ENCODE results near the gene FOXA3.

FOXA3 gene

GRCh38 chr19:45863840-45864628, at the start of gene FOXA3:
Gene FOXA3 (plus strand): TSS chr19:45864326. CDS start chr19:45864457, 131 bp downstream.
- DNase-seq (ENCODE audit: low read depth) = no peak

DNA sequence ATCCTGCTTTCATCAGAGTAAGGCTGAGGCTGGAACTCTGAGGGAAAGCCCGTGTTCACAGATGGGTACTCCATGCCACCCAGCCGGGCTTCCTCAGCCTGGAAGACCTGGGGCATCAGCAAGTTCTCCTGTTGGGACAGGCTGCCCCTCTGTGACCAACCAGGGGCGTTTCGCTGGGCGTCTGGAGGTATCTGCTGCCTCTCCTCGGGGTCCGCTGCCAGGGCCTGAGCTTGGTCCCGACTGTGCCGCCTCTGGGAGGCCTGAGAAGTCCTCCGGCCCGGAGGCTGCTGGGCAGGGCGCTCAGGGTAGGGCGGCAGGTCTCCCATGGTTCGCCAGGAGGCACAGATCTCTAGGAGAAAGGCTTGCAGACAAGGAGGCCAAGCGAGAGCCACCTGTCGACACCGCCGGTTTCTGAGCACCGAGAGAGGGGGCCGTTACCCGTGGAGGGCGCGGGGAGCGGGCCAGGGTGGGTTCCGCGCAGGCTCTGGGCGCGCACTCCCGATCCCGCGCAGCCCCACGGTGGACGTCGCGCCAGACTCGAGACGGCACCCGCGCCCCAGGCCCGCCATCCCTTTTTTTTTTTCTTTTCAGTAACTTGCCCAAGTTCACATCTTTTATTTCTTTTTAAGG, 49.2 kb upstream of the FOXA3 start, which contains the start of gene RSPH6A:
RSPH6A (minus strand) TSS at position 458 of the 630 bp plus-strand sequence; CDS start at position 326, 132 bp downstream.
- DNase-seq (ENCODE audit: low read depth) = no peak

DNA sequence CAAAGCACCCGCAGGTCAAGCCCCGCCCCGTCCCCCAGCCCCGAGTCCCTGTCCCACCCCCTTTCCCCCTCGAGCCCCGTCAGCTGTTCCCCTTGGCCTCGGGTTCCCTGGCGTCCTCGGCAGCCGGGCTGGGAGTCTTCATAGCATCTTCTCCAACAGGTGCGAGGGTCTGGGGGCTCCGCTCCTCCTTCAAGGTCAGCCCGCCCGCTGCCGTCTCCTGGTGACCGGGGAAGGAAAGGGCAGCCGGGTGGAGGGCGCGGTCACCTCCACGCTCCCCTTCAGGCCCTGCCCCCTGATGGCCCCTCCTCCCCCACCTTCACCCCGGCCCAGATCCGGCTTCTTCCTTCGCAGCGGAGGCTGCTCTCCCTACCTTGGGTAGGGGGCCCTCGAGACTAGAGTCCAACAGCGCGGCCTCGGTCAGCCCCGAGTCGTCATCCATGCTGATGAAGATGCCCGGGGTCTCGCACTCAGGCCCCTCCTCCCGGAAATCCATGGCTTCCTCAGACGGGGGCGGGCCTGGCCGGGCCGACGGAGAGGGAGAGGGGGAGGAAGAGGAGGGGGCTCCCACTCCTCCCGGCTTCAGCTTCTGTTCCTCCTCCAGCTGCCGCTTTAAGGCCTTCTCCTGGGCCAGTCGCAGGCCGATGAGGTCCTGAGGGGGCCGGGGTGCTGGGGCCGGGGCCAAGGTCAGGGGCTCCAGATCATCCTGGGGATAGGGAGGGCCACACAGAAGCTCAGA, 48.5 kb upstream of the FOXA3 start:
- no peak for DNase-seq (ENCODE audit: low read depth)

GRCh38 chr19:45816236-45817009, 47.7 kb upstream of the FOXA3 start:
- DNase-seq (ENCODE audit: low read depth) = no peak

- DNase-seq (ENCODE audit: low read depth) = peak; percentile 88
Measured at GRCh38 chr19:45817010-45817724, 47.0 kb upstream of the FOXA3 start.

- no peak for DNase-seq (ENCODE audit: low read depth)
Measured at GRCh38 chr19:45817725-45818301, 46.3 kb upstream of the FOXA3 start.

GRCh38 chr19:45819769-45820168, 44.4 kb upstream of the FOXA3 start:
- no peak for DNase-seq (ENCODE audit: low read depth)

- DNase-seq (ENCODE audit: low read depth) = no peak
Measured at GRCh38 chr19:45820413-45821102, 43.6 kb upstream of the FOXA3 start.

- no peak for DNase-seq (ENCODE audit: low read depth)
Measured at GRCh38 chr19:45821103-45821521, 43.0 kb upstream of the FOXA3 start.

- no peak for DNase-seq (ENCODE audit: low read depth)
Measured at GRCh38 chr19:45821570-45821969, 42.6 kb upstream of the FOXA3 start.

DNA sequence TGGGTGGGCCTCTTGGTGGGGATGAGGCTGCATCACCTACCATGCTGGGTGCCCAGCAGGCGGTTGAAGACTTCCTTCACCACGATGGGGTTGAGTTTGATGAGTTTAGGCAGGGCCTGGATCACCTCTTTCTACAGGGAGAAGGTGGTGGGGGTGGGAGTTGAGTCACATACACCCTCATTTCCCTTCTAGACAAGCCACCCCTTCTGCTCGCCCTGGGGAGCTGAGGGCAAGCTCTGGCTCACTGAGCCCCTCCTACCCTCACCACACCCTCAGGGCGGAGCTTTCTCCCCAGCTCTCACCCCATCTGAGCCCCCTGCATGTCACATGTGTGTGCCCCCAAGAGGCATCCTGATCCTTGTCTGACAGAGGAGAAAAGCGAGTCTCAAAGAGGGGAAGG, 41.4 kb upstream of the FOXA3 start:
- DNase-seq (ENCODE audit: low read depth) = no peak

DNA sequence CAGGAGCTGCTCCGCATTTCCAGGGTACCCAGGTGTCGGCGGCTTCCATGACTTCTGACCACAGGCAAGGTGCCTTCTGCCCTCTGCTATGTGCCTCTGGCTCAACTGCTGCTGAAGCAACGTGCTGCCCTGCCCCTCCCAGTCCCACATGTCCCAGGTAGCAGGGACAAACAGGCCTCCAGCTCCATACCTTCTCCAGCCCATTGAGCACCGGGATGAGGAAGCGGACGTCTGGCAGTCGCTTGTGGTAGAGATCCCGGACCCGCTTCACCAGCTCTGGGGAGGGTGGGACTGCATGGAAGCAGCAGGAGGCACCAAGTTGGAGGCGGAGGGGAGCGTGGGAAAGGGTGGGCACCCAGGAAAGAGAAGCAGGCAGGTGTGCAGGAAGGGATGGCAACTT, 40.9 kb upstream of the FOXA3 start:
- no peak for DNase-seq (ENCODE audit: low read depth)

GRCh38 chr19:45824041-45824471, 40.1 kb upstream of the FOXA3 start:
- DNase-seq (ENCODE audit: low read depth) = no peak

DNA sequence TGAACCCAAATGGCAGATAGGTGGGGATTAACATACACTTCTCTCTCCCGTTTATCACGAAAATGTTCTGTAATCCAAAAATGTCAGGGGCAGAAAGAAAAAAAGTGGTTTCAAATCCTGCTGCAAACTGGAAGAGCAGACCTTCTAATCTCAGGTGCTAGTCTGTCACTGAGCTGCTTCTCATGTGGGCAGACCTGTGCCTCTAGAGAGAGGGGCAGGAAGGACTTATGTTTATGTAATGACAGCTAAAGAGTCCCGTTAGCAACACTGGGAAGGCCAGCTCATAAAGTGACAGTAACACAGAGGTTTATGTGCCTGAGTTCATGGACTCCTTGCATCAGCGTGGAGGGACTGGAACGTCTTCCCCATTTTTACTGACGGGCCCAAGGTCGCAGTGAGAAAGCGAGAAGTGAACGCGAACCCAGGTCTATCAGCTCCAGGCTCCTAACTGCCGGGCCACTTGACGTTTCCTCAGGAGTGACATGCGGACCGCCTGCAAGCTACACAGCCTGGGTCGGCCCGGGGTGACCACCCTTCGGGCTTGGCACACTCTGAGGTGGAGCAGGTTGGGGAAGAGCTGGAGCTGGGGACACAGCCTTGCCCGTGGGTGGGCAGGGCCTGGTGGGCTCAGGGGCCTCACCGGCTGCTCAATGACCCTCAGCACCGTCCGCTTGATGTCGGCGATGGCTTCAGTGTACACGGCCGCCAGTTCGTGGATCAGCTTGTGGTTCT, 39.4 kb upstream of the FOXA3 start:
- no peak for DNase-seq (ENCODE audit: low read depth)

- no peak for DNase-seq (ENCODE audit: low read depth)
Measured at GRCh38 chr19:45825263-45825605, 38.9 kb upstream of the FOXA3 start.

DNA sequence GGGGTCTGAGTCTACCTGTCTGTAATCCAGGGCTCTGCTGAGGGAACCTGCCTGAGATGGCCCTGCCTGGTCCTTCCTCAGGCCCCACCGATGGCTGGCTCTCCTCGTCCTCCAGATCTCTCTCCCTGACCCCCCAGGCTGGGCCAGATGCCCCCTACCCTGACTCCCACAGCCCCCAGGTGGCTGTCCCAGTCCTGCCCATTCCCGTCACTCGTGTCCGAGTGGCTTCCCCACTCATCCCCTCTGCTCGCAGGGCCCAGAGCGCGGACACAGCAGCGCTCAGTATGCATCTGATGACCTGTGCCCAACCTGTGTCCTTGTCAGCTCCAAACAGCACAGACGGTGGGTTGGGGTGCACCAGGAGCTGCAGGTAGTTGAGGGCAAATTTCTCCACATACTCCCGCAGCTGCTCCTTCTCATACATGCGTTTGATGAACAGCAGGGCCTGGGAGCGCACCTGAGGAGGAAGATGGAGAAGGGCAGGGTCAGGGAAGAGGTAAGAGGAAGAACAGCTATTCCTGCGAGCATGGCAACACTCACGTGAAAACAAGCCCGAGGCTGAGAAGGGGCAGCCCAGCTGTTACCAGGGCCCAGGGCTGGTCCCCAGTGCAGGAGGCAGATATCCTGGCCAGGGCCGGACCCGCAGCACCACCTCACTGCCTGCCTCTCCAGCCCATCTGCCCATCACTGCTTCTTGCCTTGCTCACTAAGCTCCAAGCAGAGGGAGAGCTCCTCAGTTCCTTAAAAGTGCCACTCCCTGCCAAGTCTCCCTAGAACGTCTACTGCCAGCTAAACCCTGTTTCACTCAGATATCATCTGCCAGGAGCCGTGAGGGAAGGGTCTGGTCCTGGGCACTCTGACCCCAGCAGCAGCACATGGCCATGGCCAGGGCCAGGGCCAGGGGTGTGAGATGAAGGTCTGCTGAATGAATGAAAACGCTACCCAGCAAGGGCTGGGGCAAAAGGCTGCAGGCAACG, 37.9 kb upstream of the FOXA3 start:
- DNase-seq (ENCODE audit: low read depth) = no peak

GRCh38 chr19:45826934-45827333, 37.2 kb upstream of the FOXA3 start:
- DNase-seq (ENCODE audit: low read depth) = no peak

- DNase-seq (ENCODE audit: low read depth) = no peak
Measured at GRCh38 chr19:45827459-45828093, 36.5 kb upstream of the FOXA3 start.

Data from iris pigment epithelial cell (primary cell).